NT2/D1 (cell line): ENCODE data around the gene CCDC174.

ENCODE experiments used
- DNase-seq: peaks from one replicate; pipeline ENCODE4 v3.0.0-alpha.2; 2011; ENCODE audit warnings: low read depth, low spot score
- H3K27me3 ChIP-seq: 2 replicates; pipeline ENCODE4 v1.6.0; 2011; ENCODE audit warnings: mild to moderate bottlenecking; ENCODE audit not compliant: insufficient read length, insufficient read depth
- H3K36me3 ChIP-seq: 2 replicates; pipeline ENCODE4 v1.6.1; 2011; ENCODE audit warnings: mild to moderate bottlenecking, low read length, mixed read lengths; ENCODE audit not compliant: insufficient read depth, insufficient read length
- H3K4me1 ChIP-seq: 2 replicates; pipeline ENCODE4 v1.5.1; 2011; ENCODE audit not compliant: insufficient read depth, insufficient read length
- H3K4me3 ChIP-seq: 2 replicates; pipeline ENCODE4 v1.5.1; 2011; ENCODE audit warnings: low read depth; ENCODE audit not compliant: insufficient read length
- H3K9ac ChIP-seq: 2 replicates; pipeline ENCODE4 v1.6.0; 2011; ENCODE audit warnings: low read depth; ENCODE audit not compliant: insufficient read length
- H3K9me3 ChIP-seq: 2 replicates; pipeline ENCODE4 v1.5.1; 2011; ENCODE audit warnings: mild to moderate bottlenecking, low read length; ENCODE audit not compliant: insufficient read depth
- SUZ12 ChIP-seq: IDR thresholded peaks from 2 replicates; pipeline ENCODE4 v1.6.1; 2011; ENCODE audit not compliant: insufficient read length, insufficient read depth; ENCODE audit errors: extremely low read depth
- YY1 ChIP-seq: IDR thresholded peaks from 2 replicates; pipeline ENCODE4 v1.6.1; 2011; ENCODE audit not compliant: insufficient read length, insufficient read depth
- ZNF274 ChIP-seq: IDR thresholded peaks from 2 replicates; pipeline ENCODE4 v1.6.1; 2011; ENCODE audit warnings: mild to moderate bottlenecking, low read depth, low read length

Gene CCDC174

DNA sequence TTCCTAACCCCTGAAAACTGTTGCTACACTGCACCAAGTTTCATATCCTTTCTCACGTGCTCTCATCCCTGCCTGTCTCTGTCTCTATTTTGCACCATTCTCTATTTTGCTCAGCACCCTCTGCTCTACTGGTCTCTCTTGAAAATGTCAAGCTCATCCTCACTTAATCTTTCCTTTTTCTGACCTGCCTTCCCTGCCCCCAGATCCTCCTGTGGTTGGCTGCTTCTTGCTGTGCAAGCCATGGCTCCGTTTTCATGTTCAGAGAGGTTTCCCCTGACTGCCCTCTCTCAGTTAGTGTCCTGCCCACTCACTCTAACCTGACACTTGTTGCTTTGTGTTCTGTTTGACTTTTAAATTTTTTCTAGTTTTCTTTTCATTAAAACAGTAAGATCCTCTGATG lies 6.0 kb downstream of the CCDC174 start:
- Histone ChIP-seq H3K4me1 (no peaks in the 10 kb centered on the region), H3K9me3 (no peaks in the 10 kb centered on the region), H3K9ac (no peak overlapping the region), H3K36me3 (peaks cover 86% of the 10 kb centered on the region), H3K27me3 (no peaks in the 10 kb centered on the region), H3K4me3 (no peak overlapping the region)
- no peak for DNase-seq
- TF ChIP-seq ZNF274 (no peak), YY1 (no peak), SUZ12 (no peak)

DNA sequence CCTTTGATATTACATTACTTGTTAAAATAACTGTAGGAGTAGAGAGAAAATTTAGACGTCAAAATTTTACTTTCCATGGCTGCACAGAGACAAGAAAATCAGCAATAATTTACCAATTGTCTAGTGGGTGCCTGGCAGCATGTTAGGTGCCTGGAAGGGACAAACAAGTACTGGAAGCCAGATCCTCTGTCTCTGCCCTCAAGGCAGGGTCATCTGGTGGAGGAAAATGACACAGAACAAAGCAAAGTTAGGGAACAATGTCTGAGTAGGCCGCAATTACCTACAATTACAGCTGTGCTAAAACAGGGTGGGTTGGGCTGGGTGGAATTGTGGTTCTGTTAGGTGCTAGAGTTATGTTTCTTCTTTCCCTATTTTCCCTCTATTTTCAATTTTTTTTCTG lies 7.4 kb downstream of the CCDC174 start:
- H3K9ac ChIP-seq, result no peak overlapping the region
- H3K36me3 ChIP-seq, result peaks cover 98% of the 10 kb centered on the region
- no peaks in the 10 kb centered on the region for H3K27me3 ChIP-seq
- H3K4me1 ChIP-seq, result no peaks in the 10 kb centered on the region
- no peaks in the 10 kb centered on the region for H3K9me3 ChIP-seq
- TF ChIP-seq YY1, result no peak
- no peak for TF ChIP-seq SUZ12
- no peak for DNase-seq
- no peak overlapping the region for H3K4me3 ChIP-seq

DNA sequence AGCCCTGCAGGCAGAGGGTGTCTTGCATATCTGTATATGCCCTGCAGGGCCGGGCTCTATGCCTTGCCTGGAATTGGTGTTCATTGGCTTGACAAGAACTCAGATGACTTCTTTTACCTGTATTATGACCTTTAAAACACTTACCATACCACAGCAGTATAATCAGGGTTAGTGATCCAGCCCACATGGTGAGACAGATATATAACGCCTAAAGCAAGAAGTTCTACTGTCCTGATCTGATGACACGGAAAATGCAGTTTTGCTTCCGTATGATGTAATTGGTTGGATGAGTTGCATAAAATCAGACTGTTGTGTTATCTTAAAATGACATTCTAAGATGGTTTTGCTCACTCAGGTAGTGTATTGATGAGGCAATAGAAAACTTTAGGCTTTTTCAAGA lies 9.4 kb downstream of the CCDC174 start:
- no peak overlapping the region for H3K4me3 ChIP-seq
- no peak for TF ChIP-seq SUZ12
- TF ChIP-seq YY1, result no peak
- TF ChIP-seq ZNF274, result no peak
- H3K9ac ChIP-seq, result no peak overlapping the region
- DNase-seq, result no peak
- H3K27me3 ChIP-seq, result no peaks in the 10 kb centered on the region
- H3K4me1 ChIP-seq, result no peaks in the 10 kb centered on the region
- H3K9me3 ChIP-seq, result no peaks in the 10 kb centered on the region
- peaks cover 98% of the 10 kb centered on the region for H3K36me3 ChIP-seq

DNA sequence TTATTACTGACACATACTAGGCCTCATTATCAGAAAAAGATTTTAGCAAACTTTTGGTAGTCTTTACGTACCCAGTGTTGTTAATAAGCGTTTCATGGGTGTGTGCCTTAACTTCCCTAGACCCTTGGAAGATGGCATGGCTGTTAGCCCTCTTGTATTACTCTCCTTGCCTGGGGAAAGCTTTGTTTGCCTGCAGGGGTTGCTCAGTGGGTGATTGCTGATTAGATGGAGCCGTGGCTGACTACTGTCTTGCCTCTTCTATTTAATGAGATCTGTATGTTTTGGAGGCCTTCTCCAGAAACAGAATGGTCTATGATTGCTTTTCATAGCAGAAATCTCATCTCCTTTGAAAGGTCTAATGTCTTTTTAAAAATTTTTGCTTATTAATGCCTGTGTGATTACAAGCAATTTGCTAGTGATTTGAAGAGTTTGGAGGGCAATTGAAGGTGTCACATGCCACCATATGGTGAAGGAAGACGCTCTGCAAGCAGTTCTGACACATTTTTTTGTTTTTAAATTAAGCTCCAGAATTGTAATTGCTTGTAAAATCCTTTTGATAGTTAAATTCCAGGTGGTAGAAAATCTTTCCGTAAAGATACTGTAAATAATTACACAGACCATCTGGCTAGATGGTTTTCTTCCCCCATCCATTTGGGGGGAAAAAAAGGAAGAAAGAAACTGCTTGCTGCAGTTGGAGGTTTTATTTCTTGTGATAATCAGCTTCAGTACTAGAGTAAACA lies 12.0 kb downstream of the CCDC174 start:
- Histone ChIP-seq H3K4me1 (no peaks in the 10 kb centered on the region), H3K36me3 (peaks cover 97% of the 10 kb centered on the region), H3K9me3 (no peaks in the 10 kb centered on the region), H3K27me3 (no peaks in the 10 kb centered on the region), H3K9ac (no peak overlapping the region), H3K4me3 (no peak overlapping the region)
- no peak for TF ChIP-seq ZNF274
- no peak for TF ChIP-seq SUZ12
- TF ChIP-seq YY1, result no peak
- DNase-seq, result no peak

DNA sequence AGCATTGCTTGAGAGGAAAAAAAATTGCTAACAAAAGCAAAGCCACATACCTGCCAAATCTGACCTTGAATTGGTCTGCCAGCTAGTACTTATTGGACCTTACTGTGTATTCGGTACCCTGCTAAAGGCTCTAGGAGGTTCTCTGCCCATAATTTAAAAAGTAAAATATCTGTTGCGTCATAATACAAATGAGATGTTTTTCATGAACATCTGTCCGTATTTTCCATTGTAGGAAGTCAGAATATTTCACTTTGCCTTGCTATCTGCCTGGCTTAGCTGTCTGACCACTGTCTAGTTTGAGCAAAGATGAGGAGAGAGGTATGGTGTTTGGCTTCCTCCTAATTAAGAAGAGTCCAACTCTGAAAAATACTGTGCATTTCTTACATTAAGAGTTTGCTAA lies 12.6 kb downstream of the CCDC174 start:
- H3K27me3 ChIP-seq, result no peaks in the 10 kb centered on the region
- no peaks in the 10 kb centered on the region for H3K4me1 ChIP-seq
- H3K9ac ChIP-seq, result no peak overlapping the region
- no peak overlapping the region for H3K4me3 ChIP-seq
- peaks cover 97% of the 10 kb centered on the region for H3K36me3 ChIP-seq
- no peak for DNase-seq
- no peak for TF ChIP-seq SUZ12
- TF ChIP-seq YY1, result no peak
- TF ChIP-seq ZNF274, result no peak
- H3K9me3 ChIP-seq, result no peaks in the 10 kb centered on the region

DNA sequence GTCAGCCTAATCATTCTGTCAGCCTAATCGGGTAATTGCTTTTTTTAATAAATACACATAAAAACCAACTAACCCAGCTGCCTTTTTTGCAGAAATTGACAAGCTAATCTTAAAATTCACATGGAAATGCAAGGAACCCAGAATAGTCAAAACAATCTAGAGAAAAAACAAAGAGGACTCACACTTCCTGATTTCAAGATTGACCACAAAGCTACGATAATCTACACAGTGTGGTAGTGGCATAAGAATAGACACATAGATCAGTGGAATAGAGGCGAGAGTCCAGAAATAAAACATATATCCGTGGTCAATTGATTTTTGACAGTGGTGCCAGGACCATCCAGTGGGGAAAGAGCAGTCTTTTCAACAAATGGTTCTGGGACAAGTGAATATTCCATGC lies 21.0 kb downstream of the CCDC174 start:
- H3K36me3 ChIP-seq, result peaks cover 56% of the 10 kb centered on the region

DNA sequence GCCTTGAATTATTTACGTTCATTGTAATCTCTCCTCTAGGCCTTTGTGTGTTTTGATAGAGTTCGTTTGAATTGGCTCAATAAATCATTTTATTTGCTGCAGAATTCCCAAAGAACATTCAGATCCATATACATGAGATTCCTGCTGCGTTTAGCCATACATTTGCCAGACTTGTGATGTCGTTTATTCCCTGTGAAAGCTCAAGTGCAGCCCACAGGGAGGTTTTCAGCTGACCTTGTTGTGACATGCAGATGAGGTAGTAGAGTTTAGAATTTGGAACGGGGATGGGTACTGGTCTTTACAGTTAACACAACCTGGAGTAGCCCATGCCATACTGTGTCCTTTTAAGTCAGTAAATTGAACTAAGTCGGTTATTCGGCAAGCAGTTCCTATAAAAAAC lies 23.3 kb downstream of the CCDC174 start, which contains the start of gene C3orf20:
Gene C3orf20 (plus strand): TSS at position 301 of the 400 bp plus-strand sequence. CDS start 7,573 bp downstream, outside the sequence.
- H3K4me3 ChIP-seq, result no peak within 1 kb of the TSS
- DNase-seq, result no peak
- no peaks in the 10 kb centered on the region for H3K27me3 ChIP-seq
- no peaks in the 10 kb centered on the region for H3K4me1 ChIP-seq
- peaks cover 2% of the 10 kb centered on the region for H3K9me3 ChIP-seq
- H3K9ac ChIP-seq, result no peak within 1 kb of the TSS
- TF ChIP-seq YY1 (no peak), ZNF274 (no peak), SUZ12 (no peak)
- H3K36me3 ChIP-seq, result peaks cover 33% of the 10 kb centered on the region

More for the DNA sequence above, 21.0 kb downstream of the CCDC174 start:
- TF ChIP-seq YY1, result no peak
- TF ChIP-seq ZNF274, result no peak
- TF ChIP-seq SUZ12, result no peak
- no peak for DNase-seq
- H3K9ac ChIP-seq, result no peak overlapping the region
- no peaks in the 10 kb centered on the region for H3K27me3 ChIP-seq
- H3K9me3 ChIP-seq, result no peaks in the 10 kb centered on the region
- no peak overlapping the region for H3K4me3 ChIP-seq
- no peaks in the 10 kb centered on the region for H3K4me1 ChIP-seq
